Breast epithelium (tissue), 4 donors: ENCODE measurements around the gene CCDC77. TPM values are rescaled to one million over a fixed set of nuclear protein-coding genes. Genes with fewer than 3 reads are reported as not detected.
A peak's percentile ranks its signal among the peaks of the same experiment; 100 is the strongest.

Source experiments
- DNase-seq, 2 donors: peaks; one replicate each; pipeline ENCODE4 v3.0.0-alpha.2; 2019; ENCODE audit warnings: low spot score in 2 of 2
- H3K27ac ChIP-seq, 2 donors: fragments of 200-600 bp; sonication (generic) in 1 of 2; one replicate each; pipeline ENCODE4 v1.5.1; 2016 to 2019; ENCODE audit warnings: mild to moderate bottlenecking in 1 of 2
- H3K27me3 ChIP-seq, 2 donors: fragments of 200-600 bp; sonication (generic) in 1 of 2; one replicate each; pipeline versions ENCODE4 v1.5.1 to v1.6.0; 2017 to 2019; ENCODE audit warnings: control low read depth in 1 of 2, mild to moderate bottlenecking in 1 of 2
- H3K36me3 ChIP-seq: fragments of 200-600 bp; one replicate; pipeline ENCODE4 v1.5.1; 2019
- H3K4me1 ChIP-seq, 2 donors: fragments of 200-600 bp; sonication (generic); one replicate each; pipeline ENCODE4 v1.5.1; 2016 to 2019; ENCODE audit warnings: control low read depth in 1 of 2
- H3K4me3 ChIP-seq, 3 donors: fragments of 200-600 bp; sonication (generic); 1 replicate in 2 of 3; 2 replicates in 1 of 3; pipeline ENCODE4 v1.5.1; 2016 to 2019; ENCODE audit warnings: mild to moderate bottlenecking in 3 of 3, moderate library complexity in 2 of 3
- H3K9me3 ChIP-seq, 2 donors: fragments of 200-600 bp; sonication (generic) in 1 of 2; one replicate each; pipeline ENCODE4 v1.5.1; 2016 to 2019; ENCODE audit warnings: control low read depth in 1 of 2
- POLR2A ChIP-seq: fragments of 450-650 bp; IDR thresholded peaks from one replicate; pipeline ENCODE4 v1.6.1; 2016; ENCODE audit warnings: antibody characterized with exemption, mild to moderate bottlenecking, moderate library complexity
- POLR2AphosphoS5 ChIP-seq, 3 donors: sonication (generic); formaldehyde crosslinking; IDR thresholded peaks; one replicate each; pipeline ENCODE4 v1.6.1; 2017; ENCODE audit warnings: antibody characterized with exemption in 3 of 3
- intact Hi-C: fragments of 100-400 bp; cut with DNase I; formaldehyde crosslinking; loops from one replicate; pipeline ENCODE4 v1.15.1; 2023; ENCODE audit warnings: low total_unique reads
- total RNA-seq, 3 donors: library from RNA; depleted of rRNA; stranded (reverse); fragments of >200 nt; gene quantifications; one replicate each; pipeline ENCODE4 v1.1.0, GENCODE V29; 2016
- TF ChIP-seq, protein P1 (sequence below), 3 donors: fragments of 450-650 bp; IDR thresholded peaks; one replicate each; pipeline ENCODE4 v1.5.1; 2016 to 2017; ENCODE audit warnings: antibody characterized with exemption in 3 of 3, mild to moderate bottlenecking in 3 of 3, moderate library complexity in 3 of 3

Gene CCDC77
- total RNA-seq, 3 donors from 2014 or later = 5.6 to 8.9 (median 7.5) TPM

- no peak for DNase-seq
- Histone ChIP-seq H3K4me1 (no peaks in the 10 kb centered on the region), H3K27me3 (no peaks in the 10 kb centered on the region), H3K9me3 (no peaks in the 10 kb centered on the region), H3K4me3 (no peak overlapping the region), H3K27ac (no peak overlapping the region), H3K36me3 (peaks cover 4% of the 10 kb centered on the region)
- intact Hi-C loops = no loop called here
- no peak for TF ChIP-seq POLR2AphosphoS5 (IDR thresholded peaks at IDR 0.05)
- TF ChIP-seq, protein P1, sequence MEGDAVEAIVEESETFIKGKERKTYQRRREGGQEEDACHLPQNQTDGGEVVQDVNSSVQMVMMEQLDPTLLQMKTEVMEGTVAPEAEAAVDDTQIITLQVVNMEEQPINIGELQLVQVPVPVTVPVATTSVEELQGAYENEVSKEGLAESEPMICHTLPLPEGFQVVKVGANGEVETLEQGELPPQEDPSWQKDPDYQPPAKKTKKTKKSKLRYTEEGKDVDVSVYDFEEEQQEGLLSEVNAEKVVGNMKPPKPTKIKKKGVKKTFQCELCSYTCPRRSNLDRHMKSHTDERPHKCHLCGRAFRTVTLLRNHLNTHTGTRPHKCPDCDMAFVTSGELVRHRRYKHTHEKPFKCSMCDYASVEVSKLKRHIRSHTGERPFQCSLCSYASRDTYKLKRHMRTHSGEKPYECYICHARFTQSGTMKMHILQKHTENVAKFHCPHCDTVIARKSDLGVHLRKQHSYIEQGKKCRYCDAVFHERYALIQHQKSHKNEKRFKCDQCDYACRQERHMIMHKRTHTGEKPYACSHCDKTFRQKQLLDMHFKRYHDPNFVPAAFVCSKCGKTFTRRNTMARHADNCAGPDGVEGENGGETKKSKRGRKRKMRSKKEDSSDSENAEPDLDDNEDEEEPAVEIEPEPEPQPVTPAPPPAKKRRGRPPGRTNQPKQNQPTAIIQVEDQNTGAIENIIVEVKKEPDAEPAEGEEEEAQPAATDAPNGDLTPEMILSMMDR (IDR thresholded peaks at IDR 0.05) = peak; percentile 49 to 75 (median 59)
- no peak for TF ChIP-seq POLR2A
Observed at GRCh38 chr12:442235-442884, 40.9 kb downstream of the CCDC77 start.

DNA sequence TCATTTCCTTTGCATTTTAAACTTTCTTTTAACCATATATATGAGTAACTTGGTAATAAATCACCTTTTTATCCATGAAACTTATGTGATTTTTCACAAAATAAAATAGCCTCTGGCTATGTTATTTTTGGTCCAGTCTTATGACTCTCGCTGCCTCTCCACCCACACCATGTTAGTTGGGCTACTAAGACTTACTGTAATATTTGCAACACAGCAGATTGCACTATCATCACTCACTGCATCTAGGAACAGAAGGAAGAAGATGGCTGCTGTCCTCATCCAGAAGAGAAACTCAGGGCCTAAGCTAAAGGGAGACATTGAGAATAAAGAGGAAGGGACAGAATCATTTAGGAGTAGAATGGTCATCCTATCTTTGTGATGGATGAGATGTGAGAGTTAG, 45.7 kb downstream of the CCDC77 start:
- H3K4me3 ChIP-seq = no peak overlapping the region
- intact Hi-C loops = no loop called here
- no peaks in the 10 kb centered on the region for H3K27me3 ChIP-seq
- no peak for DNase-seq
- no peaks in the 10 kb centered on the region for H3K36me3 ChIP-seq
- TF ChIP-seq, protein P1 (IDR thresholded peaks at IDR 0.05) = no peak
- no peak for TF ChIP-seq POLR2A
- TF ChIP-seq POLR2AphosphoS5 (IDR thresholded peaks at IDR 0.05) = no peak
- H3K27ac ChIP-seq = no peak overlapping the region
- H3K4me1 ChIP-seq = no peaks in the 10 kb centered on the region
- no peaks in the 10 kb centered on the region for H3K9me3 ChIP-seq

- TF ChIP-seq POLR2AphosphoS5 (IDR thresholded peaks at IDR 0.05) = no peak
- no peak for TF ChIP-seq POLR2A
- TF ChIP-seq, protein P1 (IDR thresholded peaks at IDR 0.05) = no peak
- intact Hi-C loops = no loop called here
- no peak overlapping the region for H3K4me3 ChIP-seq
- H3K9me3 ChIP-seq = no peaks in the 10 kb centered on the region
- H3K27ac ChIP-seq = no peak overlapping the region
- H3K27me3 ChIP-seq = no peaks in the 10 kb centered on the region
- no peak for DNase-seq
- no peaks in the 10 kb centered on the region for H3K36me3 ChIP-seq
- H3K4me1 ChIP-seq = no peaks in the 10 kb centered on the region
Observed at GRCh38 chr12:449203-449602, 47.8 kb downstream of the CCDC77 start.

DNA sequence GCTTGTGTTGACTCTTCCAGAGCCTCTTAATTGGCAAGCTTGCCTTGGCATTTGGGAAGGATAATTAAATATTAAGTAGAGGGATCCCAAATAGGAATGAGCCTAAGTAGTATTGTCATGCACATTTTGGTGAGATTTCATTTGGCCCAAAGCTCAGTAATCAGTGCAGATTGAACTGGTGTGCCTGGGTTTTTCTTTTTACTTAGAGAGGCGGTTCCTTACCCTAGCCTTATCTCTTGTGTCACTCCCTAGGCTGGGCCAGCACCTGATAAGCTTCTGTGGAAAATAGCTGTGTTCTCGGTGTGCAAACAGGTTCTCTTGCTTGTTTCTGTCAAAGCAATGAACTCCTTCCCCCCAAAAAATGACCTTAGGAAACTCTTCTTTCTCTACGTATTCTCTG, 49.0 kb downstream of the CCDC77 start:
- no peaks in the 10 kb centered on the region for H3K36me3 ChIP-seq
- H3K27me3 ChIP-seq = no peaks in the 10 kb centered on the region
- no peaks in the 10 kb centered on the region for H3K4me1 ChIP-seq
- no peak overlapping the region for H3K4me3 ChIP-seq
- TF ChIP-seq, protein P1 (IDR thresholded peaks at IDR 0.05) = no peak
- no peak for TF ChIP-seq POLR2AphosphoS5 (IDR thresholded peaks at IDR 0.05)
- TF ChIP-seq POLR2A = no peak
- intact Hi-C loops = loop anchor here (10.0 kb wide), 1 partner anchor 94 kb away; no protein-coding TSS in a partner anchor
- H3K9me3 ChIP-seq = no peaks in the 10 kb centered on the region
- no peak overlapping the region for H3K27ac ChIP-seq
- DNase-seq = no peak

DNA sequence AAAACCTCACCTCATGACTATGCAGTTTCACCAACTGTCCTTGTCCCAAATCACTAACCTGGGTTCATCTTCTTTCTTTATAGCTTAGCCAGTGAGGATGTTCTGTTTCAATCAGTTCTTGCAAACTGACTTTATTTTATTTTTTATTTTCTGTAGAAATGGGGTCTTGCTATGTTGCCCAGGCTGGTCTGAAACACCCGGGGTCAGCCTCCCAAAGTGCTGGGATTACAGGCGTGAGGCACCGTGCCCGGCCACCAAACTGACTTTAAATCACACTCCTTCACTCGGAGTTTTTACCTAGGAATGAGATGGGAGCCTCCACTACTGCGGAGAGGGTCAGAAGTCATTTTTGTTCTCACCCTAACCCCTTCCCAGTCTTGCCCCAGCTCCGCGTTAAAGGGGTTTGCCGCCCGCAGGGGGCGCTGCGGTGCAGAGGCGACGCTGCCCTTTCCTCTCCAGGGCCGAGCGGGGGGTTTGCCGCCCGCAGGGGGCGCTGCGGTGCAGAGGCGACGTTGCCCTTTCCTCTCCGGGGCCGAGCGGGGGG, 51.3 kb downstream of the CCDC77 start:
- H3K27me3 ChIP-seq = no peaks in the 10 kb centered on the region
- intact Hi-C loops = loop anchor here (10.0 kb wide), 1 partner anchor 92 kb away; no protein-coding TSS in a partner anchor
- no peak overlapping the region for H3K4me3 ChIP-seq
- H3K9me3 ChIP-seq = no peaks in the 10 kb centered on the region
- no peaks in the 10 kb centered on the region for H3K4me1 ChIP-seq
- no peaks in the 10 kb centered on the region for H3K36me3 ChIP-seq
- no peak for TF ChIP-seq POLR2A
- no peak for TF ChIP-seq POLR2AphosphoS5 (IDR thresholded peaks at IDR 0.05)
- TF ChIP-seq, protein P1 (IDR thresholded peaks at IDR 0.05) = peak in 2 of 3 donors; percentile 17 to 25
- DNase-seq = no peak
- no peak overlapping the region for H3K27ac ChIP-seq
